PFSK-1 (cell line): Measurements from ENCODE around the gene TMED3.

Experiments used
- POLR2AphosphoS5 ChIP-seq: IDR thresholded peaks from 2 replicates; pipeline ENCODE4 v1.6.1; 2012; ENCODE audit warnings: low read depth, mild to moderate bottlenecking, control low read depth, low read length, moderate library complexity
- TAF1 ChIP-seq: IDR thresholded peaks from 2 replicates; pipeline ENCODE4 v1.6.1; 2012; ENCODE audit warnings: low read length, control low read depth, borderline replicate concordance; ENCODE audit not compliant: insufficient read depth

DNA sequence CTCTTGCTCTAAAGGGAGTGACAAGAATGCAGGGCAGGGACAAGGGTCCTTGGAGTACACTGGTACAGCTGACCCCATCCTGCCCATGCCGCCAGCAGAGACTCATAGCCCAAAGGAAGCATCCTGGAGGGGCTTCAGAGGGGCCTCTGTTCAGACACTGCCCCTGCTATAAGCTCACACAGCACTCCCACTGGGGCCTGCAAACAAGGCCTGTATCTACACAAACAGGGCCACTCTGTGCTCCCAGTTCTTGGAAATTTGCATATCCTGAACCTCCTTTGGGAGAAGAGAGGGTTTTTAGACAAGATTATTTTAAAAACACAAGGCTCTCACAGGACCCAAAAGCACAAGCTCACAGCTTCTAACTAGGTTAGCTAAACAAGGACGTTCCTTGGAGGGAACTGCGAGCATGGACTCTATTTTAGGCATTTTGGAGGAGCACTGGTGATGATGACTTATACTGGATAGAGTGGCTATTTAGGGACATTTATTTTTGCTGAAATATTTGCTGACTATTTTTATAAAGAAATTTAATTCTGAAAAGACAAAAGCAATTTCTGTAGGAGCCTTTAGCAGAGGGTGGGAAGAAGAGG, 44.8 kb upstream of the TMED3 start:
- TF ChIP-seq TAF1 = no peak
- TF ChIP-seq POLR2AphosphoS5 = no peak
